Hepatocyte (in vitro differentiated cells): Measurements from ENCODE around the gene AGBL5. TPM values are rescaled to one million over a fixed set of nuclear protein-coding genes. Genes with fewer than 3 reads are reported as not detected.

Source experiments
- DNase-seq: peaks from one replicate; pipeline ENCODE4 v3.0.0-alpha.2; 2016; ENCODE audit warnings: low spot score
- H2AFZ ChIP-seq: fragments of 200-600 bp; sonication (generic); 2 replicates; pipeline ENCODE4 v1.6.0; 2016; ENCODE audit warnings: antibody characterized with exemption, mild to moderate bottlenecking
- H3K27ac ChIP-seq: fragments of 200-600 bp; sonication (generic); 2 replicates; pipeline ENCODE4 v1.5.1; 2016; ENCODE audit warnings: mild to moderate bottlenecking
- H3K27me3 ChIP-seq: fragments of 200-600 bp; sonication (generic); 2 replicates; pipeline ENCODE4 v1.6.1; 2016
- H3K36me3 ChIP-seq: fragments of 200-600 bp; sonication (generic); replicated peaks from 2 replicates; pipeline ENCODE4 v1.5.1; 2016; ENCODE audit warnings: low read depth; ENCODE audit not compliant: insufficient read depth
- H3K4me1 ChIP-seq: fragments of 200-600 bp; sonication (generic); 2 replicates; pipeline ENCODE4 v1.5.1; 2016; ENCODE audit warnings: mild to moderate bottlenecking, moderate library complexity; ENCODE audit not compliant: insufficient read depth
- H3K4me2 ChIP-seq: fragments of 200-600 bp; sonication (generic); 2 replicates; pipeline ENCODE4 v1.6.0; 2016
- H3K4me3 ChIP-seq: fragments of 200-600 bp; sonication (generic); 2 replicates; pipeline ENCODE4 v1.5.1; 2016; ENCODE audit warnings: mild to moderate bottlenecking
- H3K79me2 ChIP-seq: fragments of 200-600 bp; sonication (generic); 2 replicates; pipeline ENCODE4 v1.6.0; 2017; ENCODE audit warnings: mild to moderate bottlenecking
- H3K9me2 ChIP-seq: fragments of 200-600 bp; sonication (generic); replicated peaks from 2 replicates; pipeline ENCODE4 v1.6.0; 2017; ENCODE audit warnings: mild to moderate bottlenecking; ENCODE audit not compliant: insufficient read depth
- H3K9me3 ChIP-seq: fragments of 200-600 bp; sonication (generic); 2 replicates; pipeline ENCODE4 v1.5.1; 2016; ENCODE audit warnings: low read depth, mild to moderate bottlenecking
- H4K20me1 ChIP-seq: fragments of 200-600 bp; sonication (generic); 2 replicates; pipeline ENCODE4 v1.6.0; 2016; ENCODE audit warnings: mild to moderate bottlenecking; ENCODE audit not compliant: insufficient read depth, poor library complexity, severe bottlenecking
- CTCF ChIP-seq: fragments of 200-600 bp; sonication (generic); IDR thresholded peaks from 2 replicates; pipeline ENCODE4 v1.5.1; 2016; ENCODE audit warnings: antibody characterized with exemption, mild to moderate bottlenecking; ENCODE audit not compliant: poor library complexity
- EZH2 ChIP-seq: fragments of 200-600 bp; sonication (generic); IDR thresholded peaks from 2 replicates; pipeline ENCODE4 v1.6.1; 2016; ENCODE audit warnings: antibody characterized with exemption, mild to moderate bottlenecking, borderline replicate concordance
- EZH2phosphoT487 ChIP-seq: fragments of 200-600 bp; sonication (generic); IDR thresholded peaks from one replicate; pipeline ENCODE4 v1.6.1; 2018; ENCODE audit warnings: antibody characterized with exemption, mild to moderate bottlenecking, low read depth, moderate library complexity; ENCODE audit not compliant: unreplicated experiment, severe bottlenecking
- WGBS: methylation state at CpG from one replicate; pipeline ENCODE4 v1.1.6; 2016; ENCODE audit warnings: low lambda C conversion rate; ENCODE audit errors: missing lambda C conversion rate; 5-methylcytosine and 5-hydroxymethylcytosine counted together
- polyA plus RNA-seq: library from polyadenylated mRNA; unstranded; fragments of >200 nt; fragmentation: Nextera tagmentation; extraction: Ambion mirVana; gene quantifications from 2 replicates; pipeline ENCODE4 v1.2.1, GENCODE V29; 2016
- total RNA-seq: library from RNA; depleted of rRNA; stranded (reverse); fragments of >200 nt; gene quantifications from 2 replicates; pipeline ENCODE4 v1.2.3, GENCODE V29; 2014

The AGBL5 gene
- total and polyA plus RNA-seq, 2 experiments from 2014 or later, result 12.9 to 20.2 TPM

GRCh38 chr2:27054721-27055120 is 3.3 kb downstream of the AGBL5 start:
- H4K20me1 ChIP-seq, result no peaks in the 10 kb centered on the region

GRCh38 chr2:27057184-27057583 is 5.7 kb downstream of the AGBL5 start:
- Histone ChIP-seq H3K27ac (no peak overlapping the region), H3K4me3 (no peak overlapping the region), H3K36me3 (no peaks in the 10 kb centered on the region), H3K9me3 (no peaks in the 10 kb centered on the region), H3K9me2 (no peaks in the 10 kb centered on the region), H3K4me1 (peaks cover 5% of the 10 kb centered on the region), H4K20me1 (no peaks in the 10 kb centered on the region), H3K4me2 (no peak overlapping the region), H3K27me3 (no peaks in the 10 kb centered on the region), H3K79me2 (no peaks in the 10 kb centered on the region), H2AFZ (no peak overlapping the region)
- WGBS, result 95% methylated on average over 6 of the region's 6 CpGs
- no peak for DNase-seq
- TF ChIP-seq EZH2phosphoT487 (no peak), EZH2 (no peak), CTCF (no peak)

More at GRCh38 chr2:27054721-27055120, 3.3 kb downstream of the AGBL5 start:
- no peaks in the 10 kb centered on the region for H3K9me3 ChIP-seq
- no peak overlapping the region for H3K27ac ChIP-seq
- H3K27me3 ChIP-seq, result no peaks in the 10 kb centered on the region
- no peaks in the 10 kb centered on the region for H3K79me2 ChIP-seq
- TF ChIP-seq CTCF (no peak), EZH2 (no peak), EZH2phosphoT487 (no peak)
- H3K4me1 ChIP-seq, result peaks cover 7% of the 10 kb centered on the region
- no peak overlapping the region for H3K4me3 ChIP-seq
- H3K4me2 ChIP-seq, result no peak overlapping the region
- 98% methylated on average over 11 of the region's 11 CpGs for WGBS
- no peaks in the 10 kb centered on the region for H3K9me2 ChIP-seq
- no peak overlapping the region for H2AFZ ChIP-seq
- DNase-seq, result no peak
- no peaks in the 10 kb centered on the region for H3K36me3 ChIP-seq

GRCh38 chr2:27058210-27058609 is 6.7 kb downstream of the AGBL5 start:
- Histone ChIP-seq H3K4me1 (no peaks in the 10 kb centered on the region), H3K36me3 (no peaks in the 10 kb centered on the region), H3K79me2 (no peaks in the 10 kb centered on the region), H3K9me2 (no peaks in the 10 kb centered on the region), H3K4me3 (no peak overlapping the region), H2AFZ (no peak overlapping the region), H3K9me3 (no peaks in the 10 kb centered on the region), H4K20me1 (no peaks in the 10 kb centered on the region), H3K4me2 (no peak overlapping the region), H3K27me3 (no peaks in the 10 kb centered on the region), H3K27ac (no peak overlapping the region)
- no peak for DNase-seq
- no peak for TF ChIP-seq EZH2
- TF ChIP-seq CTCF, result no peak
- no peak for TF ChIP-seq EZH2phosphoT487
- 96% methylated on average over 10 of the region's 10 CpGs for WGBS
